GM12874 (cell line): ENCODE results near the gene PRMT1.
A peak's percentile ranks its signal among the peaks of the same experiment; 100 is the strongest.

Experiments used
- TF ChIP-seq, protein P1 (sequence below): IDR thresholded peaks from 2 replicates; pipeline ENCODE4 v1.5.1; 2011; ENCODE audit warnings: low read depth, mild to moderate bottlenecking, control low read depth, low read length, moderate library complexity; ENCODE audit not compliant: insufficient read depth

The PRMT1 gene

GRCh38 chr19:49689133-49690078 lies 12.3 kb downstream of the PRMT1 start, which contains the start of gene ADM5:
TSS of gene ADM5 (plus strand) at chr19:49689594. CDS start at chr19:49689838, 244 bp downstream.
- TF ChIP-seq, protein P1, sequence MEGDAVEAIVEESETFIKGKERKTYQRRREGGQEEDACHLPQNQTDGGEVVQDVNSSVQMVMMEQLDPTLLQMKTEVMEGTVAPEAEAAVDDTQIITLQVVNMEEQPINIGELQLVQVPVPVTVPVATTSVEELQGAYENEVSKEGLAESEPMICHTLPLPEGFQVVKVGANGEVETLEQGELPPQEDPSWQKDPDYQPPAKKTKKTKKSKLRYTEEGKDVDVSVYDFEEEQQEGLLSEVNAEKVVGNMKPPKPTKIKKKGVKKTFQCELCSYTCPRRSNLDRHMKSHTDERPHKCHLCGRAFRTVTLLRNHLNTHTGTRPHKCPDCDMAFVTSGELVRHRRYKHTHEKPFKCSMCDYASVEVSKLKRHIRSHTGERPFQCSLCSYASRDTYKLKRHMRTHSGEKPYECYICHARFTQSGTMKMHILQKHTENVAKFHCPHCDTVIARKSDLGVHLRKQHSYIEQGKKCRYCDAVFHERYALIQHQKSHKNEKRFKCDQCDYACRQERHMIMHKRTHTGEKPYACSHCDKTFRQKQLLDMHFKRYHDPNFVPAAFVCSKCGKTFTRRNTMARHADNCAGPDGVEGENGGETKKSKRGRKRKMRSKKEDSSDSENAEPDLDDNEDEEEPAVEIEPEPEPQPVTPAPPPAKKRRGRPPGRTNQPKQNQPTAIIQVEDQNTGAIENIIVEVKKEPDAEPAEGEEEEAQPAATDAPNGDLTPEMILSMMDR: peak; percentile 78

GRCh38 chr19:49690079-49690655 lies 13.1 kb downstream of the PRMT1 start:
- TF ChIP-seq, protein P1: no peak

GRCh38 chr19:49690656-49691242 lies 13.7 kb downstream of the PRMT1 start, which contains the start of gene CPT1C:
TSS of gene CPT1C (plus strand) at chr19:49691116. CDS start at chr19:49692253, 1,137 bp downstream.
- TF ChIP-seq, protein P1: no peak

GRCh38 chr19:49691243-49692146 lies 14.4 kb downstream of the PRMT1 start:
- TF ChIP-seq, protein P1: no peak

DNA sequence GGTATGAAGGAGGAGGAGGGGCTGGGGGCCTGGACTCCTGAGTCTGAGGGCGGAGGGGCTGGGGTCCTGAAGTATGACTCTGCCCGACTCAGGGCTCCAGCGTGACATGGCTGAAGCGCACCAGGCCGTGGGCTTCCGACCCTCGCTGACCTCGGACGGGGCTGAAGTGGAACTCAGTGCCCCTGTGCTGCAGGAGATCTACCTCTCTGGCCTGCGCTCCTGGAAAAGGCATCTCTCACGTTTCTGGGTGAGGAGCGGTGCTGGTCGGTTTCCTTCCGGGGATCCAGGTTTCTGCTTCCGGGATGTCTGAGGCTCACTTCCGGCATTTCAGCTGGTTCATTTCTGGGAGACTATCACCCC lies 15.1 kb downstream of the PRMT1 start:
- TF ChIP-seq, protein P1: no peak

DNA sequence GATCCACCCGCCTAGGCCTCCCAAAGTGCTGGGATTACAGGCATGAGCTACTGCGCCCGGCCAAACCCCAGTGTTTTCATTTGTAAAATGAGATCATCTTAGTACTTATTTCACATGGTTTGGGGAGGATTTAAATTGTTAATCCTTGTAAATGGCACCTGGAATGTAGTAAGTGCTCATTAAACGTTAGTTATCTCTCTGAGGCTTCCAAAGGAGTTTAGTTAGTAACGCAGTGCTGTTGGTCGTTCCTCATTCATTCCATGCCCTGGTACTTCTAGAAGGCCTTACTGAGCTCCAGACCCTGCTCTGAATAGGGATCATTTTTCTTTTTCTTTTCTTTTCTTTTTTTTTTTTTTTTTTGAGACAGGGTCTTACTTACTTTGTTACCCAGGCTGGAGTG lies 19.0 kb downstream of the PRMT1 start:
- TF ChIP-seq, protein P1: no peak
